H1 (cell line): Measurements from ENCODE around the gene ZNF30. TPM values are rescaled to one million over a fixed set of nuclear protein-coding genes. Genes with fewer than 3 reads are reported as not detected.

ENCODE experiments used
- CEBPB ChIP-seq: IDR thresholded peaks from 2 replicates; pipeline ENCODE4 v1.6.1; 2012; ENCODE audit warnings: low read depth, low read length
- CHD7 ChIP-seq: fragments of 300-600 bp; sonication (generic); IDR thresholded peaks from 2 replicates; pipeline ENCODE4 v1.7.1; 2012; ENCODE audit warnings: low read length, moderate library complexity, mild to moderate bottlenecking, inconsistent platforms; ENCODE audit not compliant: insufficient replicate concordance
- JUN ChIP-seq: IDR thresholded peaks from 2 replicates; pipeline ENCODE4 v1.6.1; 2011; ENCODE audit warnings: low read depth, mild to moderate bottlenecking, improper control_type of control experiment, low read length
- SIRT6 ChIP-seq: IDR thresholded peaks from one replicate; pipeline ENCODE4 v1.7.1; 2012; ENCODE audit warnings: low read length, inconsistent platforms
- ZNF274 ChIP-seq: IDR thresholded peaks from 2 replicates; pipeline ENCODE4 v1.7.0; 2012; ENCODE audit warnings: low read length, borderline replicate concordance; ENCODE audit errors: extremely low read depth
- polyA plus RNA-seq, 7 experiments: library from polyadenylated mRNA; depleted of rRNA in 3 of 7; stranded (reverse) in 5 of 7; unstranded in 2 of 7; fragments of >200 nt in 5 of 7; fragments of 200-250 nt in 2 of 7; gene quantifications; 1 replicate in 5 of 7; 2 replicates in 1 of 7; 4 replicates in 1 of 7; pipeline versions ENCODE4 v1.2.1 to v1.2.3, GENCODE V29; 2011 to 2013; ENCODE audit warnings: missing spikeins in 2 of 7, mixed read lengths in 2 of 7
- total RNA-seq: library from RNA; stranded (reverse); fragmentation: NEBNext Ultra II Directional; extraction: Animal tissue kit (Norgen Biotek cat#: 25700); gene quantifications from 2 replicates; pipeline ENCODE4 v1.2.1, GENCODE V29; 2021

ZNF30 gene
- total and polyA plus RNA-seq, 2 of the 8 experiments (the other 6 are each of a cell fraction or from before 2014, with no cell fraction given) = 2.0 to 4.7 TPM

- TF ChIP-seq ZNF274 (no peak), CHD7 (no peak), JUN (no peak), SIRT6 (no peak), CEBPB (no peak)
These were observed 31.4 kb downstream of the ZNF30 start (continued) for GRCh38 chr19:34957830-34958751.
